Esophagus squamous epithelium (tissue), 5 donors: Measurements from ENCODE around the gene ROM1. TPM values are rescaled to one million over a fixed set of nuclear protein-coding genes. Genes with fewer than 3 reads are reported as not detected.
A peak's percentile ranks its signal among the peaks of the same experiment; 100 is the strongest.
"Not testable (repeated sequence)": the region's sequence is repeated elsewhere in the genome, so short reads cannot be mapped to it uniquely, and the experiment has no call there.

Experiments
- DNase-seq: peaks from one replicate; lab custom pipeline; 2025; lab: John Stamatoyannopoulos, UW
- H3K27ac ChIP-seq, 4 donors: fragments of 200-600 bp; sonication (generic); one replicate each; pipeline ENCODE4 v1.5.1; 2016 to 2019; ENCODE audit warnings: mild to moderate bottlenecking in 1 of 4
- H3K27me3 ChIP-seq, 4 donors: fragments of 200-600 bp; sonication (generic); 1 replicate in 3 of 4; 2 replicates in 1 of 4; pipeline versions ENCODE4 v1.5.1 to v1.6.0; 2017 to 2021; ENCODE audit warnings: antibody characterized with exemption in 1 of 4
- H3K36me3 ChIP-seq, 3 donors: fragments of 200-600 bp; sonication (generic); one replicate each; pipeline ENCODE4 v1.5.1; 2016 to 2019
- H3K4me1 ChIP-seq, 3 donors: fragments of 200-600 bp; sonication (generic); one replicate each; pipeline ENCODE4 v1.5.1; 2017 to 2019
- H3K4me3 ChIP-seq, 4 donors: fragments of 200-600 bp; sonication (generic); 1 replicate in 3 of 4; 2 replicates in 1 of 4; pipeline ENCODE4 v1.5.1; 2016 to 2019; ENCODE audit warnings: mild to moderate bottlenecking in 2 of 4, moderate library complexity in 1 of 4
- H3K9me3 ChIP-seq, 3 donors: fragments of 200-600 bp; sonication (generic); one replicate each; pipeline ENCODE4 v1.5.1; 2016 to 2019
- CTCF ChIP-seq, 6 experiments: fragments of 450-650 bp in 4 of 6; fragments of 200-600 bp in 2 of 6; sonication (generic) in 2 of 6; IDR thresholded peaks; one replicate each; pipeline ENCODE4 v1.5.1; 2016 to 2019; ENCODE audit warnings: antibody characterized with exemption in 6 of 6, mild to moderate bottlenecking in 4 of 6, moderate library complexity in 4 of 6
- POLR2A ChIP-seq, 4 donors: fragments of 450-650 bp; IDR thresholded peaks; one replicate each; pipeline ENCODE4 v1.6.1; 2017; ENCODE audit warnings: antibody characterized with exemption in 4 of 4, mild to moderate bottlenecking in 4 of 4, moderate library complexity in 3 of 4
- WGBS, 2 donors: methylation state at CpG; one replicate each; pipeline ENCODE4 v1.1.5; 2018; 5-methylcytosine and 5-hydroxymethylcytosine counted together
- intact Hi-C: fragments of 100-400 bp; cut with DNase I; formaldehyde crosslinking; loops from one replicate; pipeline ENCODE4 v1.15.0; 2022
- total RNA-seq, 4 donors: library from RNA; depleted of rRNA; stranded (reverse); fragments of >200 nt; gene quantifications; one replicate each; pipeline ENCODE4 v1.1.0, GENCODE V29; 2016
- donor health status: DM: yes; HTN: yes; CAD: no.

Gene ROM1
- total RNA-seq, 4 donors from 2014 or later, result 5.5 to 10.8 (median 7.2) TPM

- DNase-seq, result no peak
- intact Hi-C loops, result no loop called here
- Histone ChIP-seq H3K36me3 (peaks cover 0 to 45% (median 25%) of the 10 kb centered on the region in 3 donors), H3K9me3 (no peaks in the 10 kb centered on the region), H3K4me1 (peaks cover 28 to 51% (median 32%) of the 10 kb centered on the region in 3 donors), H3K27me3 (no peaks in the 10 kb centered on the region), H3K4me3 (no peak overlapping the region), H3K27ac (no peak overlapping the region)
- 88 to 97% methylated on average over 7 to 10 of the region's 11 CpGs for WGBS, 2 donors
- TF ChIP-seq CTCF (IDR thresholded peaks at IDR 0.05) (no peak), POLR2A (IDR thresholded peaks at IDR 0.05) (no peak)
Observed at GRCh38 chr11:62648967-62649364, 35.9 kb downstream of the ROM1 start.

- TF ChIP-seq CTCF (IDR thresholded peaks at IDR 0.05), result no peak
- no peak for TF ChIP-seq POLR2A (IDR thresholded peaks at IDR 0.05)
- DNase-seq, result no peak
- peaks cover 28 to 46% (median 31%) of the 10 kb centered on the region in 3 donors for H3K4me1 ChIP-seq
- no peaks in the 10 kb centered on the region for H3K9me3 ChIP-seq
- intact Hi-C loops, result no loop called here
- H3K27me3 ChIP-seq, result no peaks in the 10 kb centered on the region
- no peak overlapping the region for H3K4me3 ChIP-seq
- H3K36me3 ChIP-seq, result peaks cover 0 to 40% (median 20%) of the 10 kb centered on the region in 3 donors
- 85 to 92% methylated on average over 4 to 11 of the region's 11 CpGs for WGBS, 2 donors
- H3K27ac ChIP-seq, result no peak overlapping the region
Observed at GRCh38 chr11:62649486-62649885, 36.4 kb downstream of the ROM1 start.

- H3K27ac ChIP-seq, intact Hi-C loops, H3K4me3 ChIP-seq, H3K27me3 ChIP-seq, DNase-seq, H3K9me3 ChIP-seq: not testable (repeated sequence)
- Histone ChIP-seq H3K4me1 (peaks cover 22 to 38% (median 23%) of the 10 kb centered on the region in 3 donors), H3K36me3 (peaks cover 0 to 33% (median 20%) of the 10 kb centered on the region in 3 donors)
- WGBS, 2 donors, result 95% methylated on average over 9 to 12 of the region's 12 CpGs
Observed at GRCh38 chr11:62650283-62650682, 37.2 kb downstream of the ROM1 start.

GRCh38 chr11:62652161-62653006, 39.3 kb downstream of the ROM1 start:
- intact Hi-C loops, result no loop called here
- no peak for DNase-seq
- Histone ChIP-seq H3K9me3 (no peaks in the 10 kb centered on the region), H3K4me3 (peak overlapping the region; percentile 65 to 94 (median 87)), H3K27me3 (no peaks in the 10 kb centered on the region), H3K27ac (peak overlapping the region; percentile 91 to 98 (median 94)), H3K36me3 (peaks cover 0 to 31% (median 20%) of the 10 kb centered on the region in 3 donors), H3K4me1 (peaks cover 11 to 24% (median 13%) of the 10 kb centered on the region in 3 donors)
- TF ChIP-seq POLR2A (IDR thresholded peaks at IDR 0.05) (no peak), CTCF (IDR thresholded peaks at IDR 0.05) (no peak)
- 23 to 62% methylated on average over 8 to 12 of the region's 16 CpGs for WGBS, 2 donors

GRCh38 chr11:62654297-62654696, 41.2 kb downstream of the ROM1 start:
- H3K4me3 ChIP-seq, result no peak overlapping the region
- H3K9me3 ChIP-seq, result no peaks in the 10 kb centered on the region
- WGBS, 2 donors, result 78 to 85% methylated on average over 11 of the region's 11 CpGs
- no peaks in the 10 kb centered on the region for H3K27me3 ChIP-seq
- intact Hi-C loops, result no loop called here
- no peak for DNase-seq
- H3K36me3 ChIP-seq, result peaks cover 0 to 12% (median 6%) of the 10 kb centered on the region in 3 donors
- H3K4me1 ChIP-seq, result peaks cover 10 to 21% (median 13%) of the 10 kb centered on the region in 3 donors
- no peak overlapping the region for H3K27ac ChIP-seq
- TF ChIP-seq POLR2A (IDR thresholded peaks at IDR 0.05) (no peak), CTCF (IDR thresholded peaks at IDR 0.05) (no peak)
